HL-60 (cell line): ENCODE results near the gene RHOXF2.
"Not testable (repeated sequence)": the region's sequence is repeated elsewhere in the genome, so short reads cannot be mapped to it uniquely, and the experiment has no call there.

Experiments used
- REST ChIP-seq: IDR thresholded peaks from 2 replicates; pipeline ENCODE4 v1.6.1; 2012; ENCODE audit warnings: low read depth; ENCODE audit not compliant: insufficient replicate concordance
- TF ChIP-seq, protein P1 (sequence below): IDR thresholded peaks from one replicate; pipeline ENCODE4 v1.5.1; 2011; ENCODE audit warnings: low read length, control low read depth, inconsistent platforms; ENCODE audit not compliant: insufficient read depth

GRCh38 chrX:120195786-120196185 lies 37.4 kb downstream of the RHOXF2 start:
- TF ChIP-seq, protein P1, sequence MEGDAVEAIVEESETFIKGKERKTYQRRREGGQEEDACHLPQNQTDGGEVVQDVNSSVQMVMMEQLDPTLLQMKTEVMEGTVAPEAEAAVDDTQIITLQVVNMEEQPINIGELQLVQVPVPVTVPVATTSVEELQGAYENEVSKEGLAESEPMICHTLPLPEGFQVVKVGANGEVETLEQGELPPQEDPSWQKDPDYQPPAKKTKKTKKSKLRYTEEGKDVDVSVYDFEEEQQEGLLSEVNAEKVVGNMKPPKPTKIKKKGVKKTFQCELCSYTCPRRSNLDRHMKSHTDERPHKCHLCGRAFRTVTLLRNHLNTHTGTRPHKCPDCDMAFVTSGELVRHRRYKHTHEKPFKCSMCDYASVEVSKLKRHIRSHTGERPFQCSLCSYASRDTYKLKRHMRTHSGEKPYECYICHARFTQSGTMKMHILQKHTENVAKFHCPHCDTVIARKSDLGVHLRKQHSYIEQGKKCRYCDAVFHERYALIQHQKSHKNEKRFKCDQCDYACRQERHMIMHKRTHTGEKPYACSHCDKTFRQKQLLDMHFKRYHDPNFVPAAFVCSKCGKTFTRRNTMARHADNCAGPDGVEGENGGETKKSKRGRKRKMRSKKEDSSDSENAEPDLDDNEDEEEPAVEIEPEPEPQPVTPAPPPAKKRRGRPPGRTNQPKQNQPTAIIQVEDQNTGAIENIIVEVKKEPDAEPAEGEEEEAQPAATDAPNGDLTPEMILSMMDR, result not testable (repeated sequence)
- not testable (repeated sequence) for TF ChIP-seq REST
